Liver (tissue), 9 donors: ENCODE results near the gene SYNPR. TPM values are rescaled to one million over a fixed set of nuclear protein-coding genes. Genes with fewer than 3 reads are reported as not detected.

ENCODE experiments used
- DNase-seq: peaks from one replicate; pipeline ENCODE4 v3.0.0-alpha.2; 2017; ENCODE audit warnings: low spot score
- H3K27ac ChIP-seq, 2 donors: one replicate each; pipeline ENCODE4 v1.7.0; 2013; ENCODE audit warnings: inconsistent platforms in 2 of 2, low read length in 2 of 2, control low read depth in 1 of 2, low read depth in 1 of 2, mild to moderate bottlenecking in 1 of 2
- H3K27me3 ChIP-seq, 4 donors: one replicate each; pipeline versions ENCODE4 v1.6.1 to v1.7.0; 2013; ENCODE audit warnings: low read length in 3 of 4, inconsistent platforms in 1 of 4, mild to moderate bottlenecking in 1 of 4, moderate library complexity in 1 of 4; ENCODE audit not compliant: control insufficient read depth in 4 of 4, insufficient read depth in 4 of 4
- H3K36me3 ChIP-seq, 4 donors: one replicate each; pipeline versions ENCODE4 v1.6.1 to v1.7.0; 2013; ENCODE audit warnings: low read length in 3 of 4, mild to moderate bottlenecking in 3 of 4, low read depth in 1 of 4, moderate library complexity in 1 of 4; ENCODE audit not compliant: control insufficient read depth in 4 of 4, insufficient read depth in 3 of 4
- H3K4me1 ChIP-seq, 4 donors: one replicate each; pipeline versions ENCODE4 v1.6.1 to v1.7.0; 2013; ENCODE audit warnings: low read length in 3 of 4, mild to moderate bottlenecking in 3 of 4, moderate library complexity in 1 of 4; ENCODE audit not compliant: control insufficient read depth in 4 of 4, insufficient read depth in 4 of 4
- H3K4me3 ChIP-seq, 3 donors: one replicate each; pipeline versions ENCODE4 v1.6.1 to v1.7.0; 2013; ENCODE audit warnings: low read length in 3 of 3, control low read depth in 1 of 3, low read depth in 1 of 3, mild to moderate bottlenecking in 1 of 3
- H3K9ac ChIP-seq, 2 donors: one replicate each; pipeline ENCODE4 v1.7.0; 2013; ENCODE audit warnings: low read length in 2 of 2, mild to moderate bottlenecking in 2 of 2, moderate library complexity in 2 of 2, control low read depth in 1 of 2, low read depth in 1 of 2
- H3K9me3 ChIP-seq, 4 donors: one replicate each; pipeline versions ENCODE4 v1.6.1 to v1.7.0; 2013; ENCODE audit warnings: low read length in 3 of 4; ENCODE audit not compliant: control insufficient read depth in 4 of 4
- ATF3 ChIP-seq: IDR thresholded peaks from 2 replicates; pipeline ENCODE4 v1.6.1; 2016; ENCODE audit warnings: antibody characterized with exemption
- CTCF ChIP-seq: fragments of 150-350 bp; IDR thresholded peaks from 2 replicates; pipeline ENCODE4 v1.5.1; 2017; ENCODE audit warnings: improper control_type of control experiment, low read depth, low read length; ENCODE audit not compliant: missing input control
- EGR1 ChIP-seq, 2 donors: IDR thresholded peaks; 2 replicates each; pipeline ENCODE4 v1.6.1; 2016 to 2018; ENCODE audit warnings: antibody characterized with exemption in 2 of 2, low read depth in 2 of 2
- FOXA1 ChIP-seq: IDR thresholded peaks from 2 replicates; pipeline ENCODE4 v1.6.1; 2016; ENCODE audit warnings: antibody characterized with exemption
- FOXA2 ChIP-seq: IDR thresholded peaks from 2 replicates; pipeline ENCODE4 v1.6.1; 2016; ENCODE audit warnings: antibody characterized with exemption
- GABPA ChIP-seq, 2 donors: IDR thresholded peaks in 1 of 2; conservative IDR thresholded peaks in 1 of 2; 2 replicates each; pipeline ENCODE4 v1.6.1; 2016; ENCODE audit warnings: antibody characterized with exemption in 2 of 2, mild to moderate bottlenecking in 1 of 2, moderate library complexity in 1 of 2
- HNF4A ChIP-seq, 2 donors: conservative IDR thresholded peaks; 2 replicates each; pipeline ENCODE4 v1.6.1; 2016; ENCODE audit warnings: antibody characterized with exemption in 2 of 2, mild to moderate bottlenecking in 2 of 2
- HNF4G ChIP-seq: IDR thresholded peaks from 2 replicates; pipeline ENCODE4 v1.6.1; 2016; ENCODE audit warnings: antibody characterized with exemption
- JUND ChIP-seq, 2 donors: IDR thresholded peaks; 2 replicates each; pipeline ENCODE4 v1.6.1; 2016; ENCODE audit warnings: antibody characterized with exemption in 2 of 2
- MAX ChIP-seq: IDR thresholded peaks from 2 replicates; pipeline ENCODE4 v1.6.1; 2016; ENCODE audit warnings: antibody characterized with exemption
- NR2F2 ChIP-seq: IDR thresholded peaks from 2 replicates; pipeline ENCODE4 v1.6.1; 2016; ENCODE audit warnings: antibody characterized with exemption
- RAD21 ChIP-seq, 2 donors: IDR thresholded peaks; 2 replicates each; pipeline ENCODE4 v1.6.1; 2016; ENCODE audit warnings: antibody characterized with exemption in 2 of 2, mild to moderate bottlenecking in 2 of 2
- REST ChIP-seq: IDR thresholded peaks from 2 replicates; pipeline ENCODE4 v1.6.1; 2016; ENCODE audit warnings: antibody characterized with exemption, mild to moderate bottlenecking
- RXRA ChIP-seq, 2 donors: IDR thresholded peaks; 2 replicates each; pipeline ENCODE4 v1.6.1; 2017 to 2018; ENCODE audit warnings: antibody characterized with exemption in 2 of 2, mild to moderate bottlenecking in 1 of 2
- SP1 ChIP-seq: IDR thresholded peaks from 2 replicates; pipeline ENCODE4 v1.6.1; 2018; ENCODE audit warnings: antibody characterized with exemption, mild to moderate bottlenecking
- TAF1 ChIP-seq: conservative IDR thresholded peaks from 2 replicates; pipeline ENCODE4 v1.6.1; 2016; ENCODE audit warnings: antibody characterized with exemption, mild to moderate bottlenecking
- YY1 ChIP-seq: IDR thresholded peaks from 2 replicates; pipeline ENCODE4 v1.6.1; 2016; ENCODE audit warnings: antibody characterized with exemption, mild to moderate bottlenecking
- ZBTB33 ChIP-seq: IDR thresholded peaks from 2 replicates; pipeline ENCODE4 v1.6.1; 2016; ENCODE audit warnings: antibody characterized with exemption
- WGBS: extraction: QIAGEN DNeasy Blood & Tissue Kit; methylation state at CpG from one replicate; pipeline ENCODE4 v1.1.7; 2013; 5-methylcytosine and 5-hydroxymethylcytosine counted together
- polyA plus RNA-seq, 2 donors: library from polyadenylated mRNA; stranded (reverse) in 1 of 2; unstranded in 1 of 2; fragments of 200-250 nt in 1 of 2; fragments of >200 nt in 1 of 2; fragmentation: Nextera tagmentation in 1 of 2; extraction: Ambion mirVana in 1 of 2; gene quantifications; one replicate each; pipeline versions ENCODE4 v1.2.1 to v1.2.3, GENCODE V29; 2013 to 2015
- total RNA-seq, 2 donors: library from RNA; depleted of rRNA; stranded (reverse); fragments of >200 nt; gene quantifications; one replicate each; pipeline ENCODE4 v1.2.3, GENCODE V29; 2014
- donor health status: healthy.
- donor health status: healthy.
- donor health status: healthy.
- donor health status: healthy.
- donor health status: healthy.

Gene SYNPR
- total and polyA plus RNA-seq, 4 donors: not detected

GRCh38 chr3:63662011-63662410 is 383.9 kb downstream of the SYNPR start:
- no peaks in the 10 kb centered on the region for H3K4me1 ChIP-seq

More at GRCh38 chr3:63662011-63662410, 383.9 kb downstream of the SYNPR start:
- Histone ChIP-seq H3K36me3 (no peaks in the 10 kb centered on the region), H3K27me3 (peaks cover 0 to 5% (median 1%) of the 10 kb centered on the region in 4 donors), H3K9ac (no peak overlapping the region), H3K27ac (no peak overlapping the region), H3K4me3 (no peak overlapping the region), H3K9me3 (no peaks in the 10 kb centered on the region)
- no peak for DNase-seq
- 83% methylated on average over 4 of the region's 4 CpGs for WGBS
- no peak for TF ChIP-seq CTCF
- TF ChIP-seq MAX: no peak
- TF ChIP-seq RAD21 (IDR thresholded peaks at IDR 0.05): no peak
- TF ChIP-seq ATF3: no peak
- no peak for TF ChIP-seq HNF4A (conservative IDR thresholded peaks at IDR 0.05)
- TF ChIP-seq FOXA1: no peak
- no peak for TF ChIP-seq ZBTB33
- TF ChIP-seq HNF4G: no peak
- TF ChIP-seq SP1: no peak
- TF ChIP-seq GABPA (IDR thresholded peaks at IDR 0.05 in 1 of 2, conservative IDR thresholded peaks at IDR 0.05 in 1 of 2): no peak
- no peak for TF ChIP-seq REST
- TF ChIP-seq TAF1: no peak
- no peak for TF ChIP-seq YY1
- TF ChIP-seq EGR1 (IDR thresholded peaks at IDR 0.05; ENCODE audit: low read depth in 2 of 2): no peak
- no peak for TF ChIP-seq FOXA2
- TF ChIP-seq NR2F2: no peak
- TF ChIP-seq RXRA (IDR thresholded peaks at IDR 0.05): no peak
- no peak for TF ChIP-seq JUND (IDR thresholded peaks at IDR 0.05)
